Measurements from ENCODE around the gene EIF1B. TPM values are rescaled to one million over a fixed set of nuclear protein-coding genes. Genes with fewer than 3 reads are reported as not detected.

EIF1B gene
- total RNA-seq, 2 donors from 2014 or later = 63.9 to 131 TPM

GRCh38 chr3:40299721-40300335 is 9.7 kb upstream of the EIF1B start:
- no peak for DNase-seq (ENCODE audit: low spot score)
- Histone ChIP-seq H3K9me3 (no peaks in the 10 kb centered on the region), H3K27me3 (no peaks in the 10 kb centered on the region), H3K4me1 (peaks cover 0 to 24% of the 10 kb centered on the region in 2 donors), H3K36me3 (peaks cover 5% of the 10 kb centered on the region), H3K27ac (peak overlapping the region; percentile 4 to 30), H3K4me3 (no peak overlapping the region)
- TF ChIP-seq CTCF (IDR thresholded peaks at IDR 0.05) = no peak

GRCh38 chr3:40302784-40303183 is 6.7 kb upstream of the EIF1B start:
- TF ChIP-seq CTCF (IDR thresholded peaks at IDR 0.05) = no peak
- DNase-seq (ENCODE audit: low spot score) = no peak
- Histone ChIP-seq H3K4me3 (no peak overlapping the region), H3K36me3 (peaks cover 5% of the 10 kb centered on the region), H3K9me3 (no peaks in the 10 kb centered on the region), H3K4me1 (peaks cover 0 to 24% of the 10 kb centered on the region in 2 donors), H3K27me3 (no peaks in the 10 kb centered on the region), H3K27ac (peak overlapping the region; percentile 4 to 51)

GRCh38 chr3:40304352-40304751 is 5.2 kb upstream of the EIF1B start:
- H3K27me3 ChIP-seq = no peaks in the 10 kb centered on the region
- peaks cover 0 to 26% of the 10 kb centered on the region in 2 donors for H3K4me1 ChIP-seq
- TF ChIP-seq CTCF (IDR thresholded peaks at IDR 0.05) = no peak
- H3K9me3 ChIP-seq = no peaks in the 10 kb centered on the region
- no peak overlapping the region for H3K27ac ChIP-seq
- H3K36me3 ChIP-seq = peaks cover 5% of the 10 kb centered on the region
- no peak overlapping the region for H3K4me3 ChIP-seq
- no peak for DNase-seq (ENCODE audit: low spot score)

- Histone ChIP-seq H3K9me3 (no peaks in the 10 kb centered on the region), H3K27me3 (no peaks in the 10 kb centered on the region), H3K4me1 (peaks cover 0 to 20% of the 10 kb centered on the region in 2 donors), H3K4me3 (no peak overlapping the region), H3K27ac (no peak overlapping the region), H3K36me3 (peaks cover 11% of the 10 kb centered on the region)
- no peak for TF ChIP-seq CTCF (IDR thresholded peaks at IDR 0.05)
- DNase-seq (ENCODE audit: low spot score) = no peak
These were observed 3.2 kb upstream of the EIF1B start for GRCh38 chr3:40306336-40306735.

- H3K4me3 ChIP-seq = no peak overlapping the region
- H3K27me3 ChIP-seq = no peaks in the 10 kb centered on the region
- DNase-seq (ENCODE audit: low spot score) = no peak
- H3K27ac ChIP-seq = no peak overlapping the region
- H3K4me1 ChIP-seq = peaks cover 0 to 29% of the 10 kb centered on the region in 2 donors
- TF ChIP-seq CTCF (IDR thresholded peaks at IDR 0.05) = no peak
- peaks cover 19% of the 10 kb centered on the region for H3K36me3 ChIP-seq
- H3K9me3 ChIP-seq = no peaks in the 10 kb centered on the region
These were observed 2.3 kb upstream of the EIF1B start for GRCh38 chr3:40307176-40307575.

Data from right atrium auricular region (tissue), 2 donors.